ENCODE measurements around the gene RMI2. TPM values are rescaled to one million over a fixed set of nuclear protein-coding genes. Genes with fewer than 3 reads are reported as not detected.

RMI2 gene
- total RNA-seq, 5 donors from 2014 or later (not counting 1 experiment from before 2014, with no cell fraction given), result 1.8 to 6.3 (median 4.2) TPM

GRCh38 chr16:11330526-11331237, 14.6 kb upstream of the RMI2 start:
- H3K9me3 Mint-ChIP-seq, result no peaks in the 10 kb centered on the region
- Histone ChIP-seq H3K27me3 (replicated peaks in 1 of 2; ENCODE audit: control insufficient read depth in 2 of 2, extremely low read depth in 1 of 2, insufficient read depth in 2 of 2, low read length in 1 of 2) (peaks cover 0 to 22% of the 10 kb centered on the region in 2 experiments), H3K36me3 (ENCODE audit: control insufficient read depth in 2 of 2, extremely low read depth in 1 of 2, insufficient read depth in 1 of 2, low read length in 1 of 2) (no peaks in the 10 kb centered on the region), H3K27ac (ENCODE audit: low read length) (no peak overlapping the region), H3K9me3 (no peaks in the 10 kb centered on the region), H3K4me3 (ENCODE audit: control insufficient read depth in 1 of 2, extremely low read depth in 1 of 2, low read length in 1 of 2) (no peak overlapping the region), H3K4me1 (ENCODE audit: control insufficient read depth in 1 of 2, extremely low read depth in 1 of 2, insufficient read depth in 2 of 2, low read length in 2 of 2) (peaks cover 8 to 30% of the 10 kb centered on the region in 2 experiments)
- CTCF ChIA-PET, result interaction anchor here in 1 of 2 donors (1.0 kb wide), 1 partner anchor 41 kb away, joined by 3 read pairs; no protein-coding TSS in a partner anchor
- POLR2A ChIA-PET, result interaction anchor here in 1 of 2 donors (0.5 to 0.7 kb wide), 2 partner anchors 114 to 344 kb away, joined by 3 to 6 read pairs; no protein-coding TSS in a partner anchor
- no peak for DNase-seq
- no peak for ATAC-seq (replicated peaks in 1 of 4)
- no peak overlapping the region for H3K4me3 Mint-ChIP-seq
- no peak overlapping the region for H3K27ac Mint-ChIP-seq
- no peaks in the 10 kb centered on the region for H3K36me3 Mint-ChIP-seq
- H3K4me1 Mint-ChIP-seq, result peaks cover 28 to 39% (median 35%) of the 10 kb centered on the region in 3 donors
- no peaks in the 10 kb centered on the region for H3K27me3 Mint-ChIP-seq
- WGBS (ENCODE audit: insufficient coverage), result 100% methylated on average over 1 of the region's 5 CpGs

GRCh38 chr16:11331967-11332366, 13.3 kb upstream of the RMI2 start:
- no peak overlapping the region for H3K4me3 Mint-ChIP-seq
- H3K27ac ChIP-seq (ENCODE audit: low read length), result no peak overlapping the region
- POLR2A ChIA-PET, result no interaction called here
- 79% methylated on average over 2 of the region's 2 CpGs for WGBS (ENCODE audit: insufficient coverage)
- no peak overlapping the region for H3K27ac Mint-ChIP-seq
- DNase-seq (no peak), ATAC-seq (replicated peaks in 1 of 4) (no peak)
- H3K27me3 ChIP-seq (replicated peaks in 1 of 2; ENCODE audit: control insufficient read depth in 2 of 2, extremely low read depth in 1 of 2, insufficient read depth in 2 of 2, low read length in 1 of 2), result peaks cover 0 to 18% of the 10 kb centered on the region in 2 experiments
- H3K4me1 ChIP-seq (ENCODE audit: control insufficient read depth in 1 of 2, extremely low read depth in 1 of 2, insufficient read depth in 2 of 2, low read length in 2 of 2), result peaks cover 8 to 24% of the 10 kb centered on the region in 2 experiments
- H3K9me3 Mint-ChIP-seq, result no peaks in the 10 kb centered on the region
- H3K36me3 Mint-ChIP-seq, result no peaks in the 10 kb centered on the region
- H3K36me3 ChIP-seq (ENCODE audit: control insufficient read depth in 2 of 2, extremely low read depth in 1 of 2, insufficient read depth in 1 of 2, low read length in 1 of 2), result no peaks in the 10 kb centered on the region
- H3K27me3 Mint-ChIP-seq, result no peaks in the 10 kb centered on the region
- CTCF ChIA-PET, result no interaction called here
- H3K4me1 Mint-ChIP-seq, result peaks cover 24 to 31% (median 26%) of the 10 kb centered on the region in 3 donors
- H3K9me3 ChIP-seq, result no peaks in the 10 kb centered on the region
- no peak overlapping the region for H3K4me3 ChIP-seq (ENCODE audit: control insufficient read depth in 1 of 2, extremely low read depth in 1 of 2, low read length in 1 of 2)

GRCh38 chr16:11333010-11333409, 12.2 kb upstream of the RMI2 start:
- peaks cover 8 to 14% of the 10 kb centered on the region in 2 experiments for H3K4me1 ChIP-seq (ENCODE audit: control insufficient read depth in 1 of 2, extremely low read depth in 1 of 2, insufficient read depth in 2 of 2, low read length in 2 of 2)
- DNase-seq (no peak), ATAC-seq (replicated peaks in 1 of 4) (no peak)
- Mint-ChIP-seq H3K27me3 (no peaks in the 10 kb centered on the region), H3K27ac (peak overlapping the region in 1 of 2 donors; percentile 45), H3K36me3 (no peaks in the 10 kb centered on the region), H3K4me3 (no peak overlapping the region), H3K4me1 (peaks cover 14 to 20% (median 17%) of the 10 kb centered on the region in 3 donors), H3K9me3 (no peaks in the 10 kb centered on the region)
- no peak overlapping the region for H3K4me3 ChIP-seq (ENCODE audit: control insufficient read depth in 1 of 2, extremely low read depth in 1 of 2, low read length in 1 of 2)
- H3K9me3 ChIP-seq, result no peaks in the 10 kb centered on the region
- CTCF ChIA-PET, result interaction anchor here in 1 of 2 donors (0.6 kb wide), 1 partner anchor 881 kb away, joined by 3 read pairs; no protein-coding TSS in a partner anchor
- POLR2A ChIA-PET, result no interaction called here
- H3K27me3 ChIP-seq (replicated peaks in 1 of 2; ENCODE audit: control insufficient read depth in 2 of 2, extremely low read depth in 1 of 2, insufficient read depth in 2 of 2, low read length in 1 of 2), result peaks cover 0 to 7% of the 10 kb centered on the region in 2 experiments
- 85% methylated on average over 7 of the region's 9 CpGs for WGBS (ENCODE audit: insufficient coverage)
- H3K36me3 ChIP-seq (ENCODE audit: control insufficient read depth in 2 of 2, extremely low read depth in 1 of 2, insufficient read depth in 1 of 2, low read length in 1 of 2), result no peaks in the 10 kb centered on the region
- no peak overlapping the region for H3K27ac ChIP-seq (ENCODE audit: low read length)

GRCh38 chr16:11333702-11334101, 11.6 kb upstream of the RMI2 start:
- H3K4me3 Mint-ChIP-seq, result no peak overlapping the region
- no peaks in the 10 kb centered on the region for H3K9me3 ChIP-seq
- peaks cover 0 to 7% of the 10 kb centered on the region in 2 experiments for H3K27me3 ChIP-seq (replicated peaks in 1 of 2; ENCODE audit: control insufficient read depth in 2 of 2, extremely low read depth in 1 of 2, insufficient read depth in 2 of 2, low read length in 1 of 2)
- no peaks in the 10 kb centered on the region for H3K9me3 Mint-ChIP-seq
- peaks cover 7 to 14% (median 10%) of the 10 kb centered on the region in 3 donors for H3K4me1 Mint-ChIP-seq
- ATAC-seq (replicated peaks in 1 of 4), result no peak
- H3K27ac ChIP-seq (ENCODE audit: low read length), result no peak overlapping the region
- no peak overlapping the region for H3K27ac Mint-ChIP-seq
- no peaks in the 10 kb centered on the region for H3K27me3 Mint-ChIP-seq
- H3K36me3 Mint-ChIP-seq, result no peaks in the 10 kb centered on the region
- peaks cover 5 to 7% of the 10 kb centered on the region in 2 experiments for H3K4me1 ChIP-seq (ENCODE audit: control insufficient read depth in 1 of 2, extremely low read depth in 1 of 2, insufficient read depth in 2 of 2, low read length in 2 of 2)
- POLR2A ChIA-PET, result no interaction called here
- CTCF ChIA-PET, result no interaction called here
- no peak for DNase-seq
- 94% methylated on average over 5 of the region's 8 CpGs for WGBS (ENCODE audit: insufficient coverage)
- no peak overlapping the region for H3K4me3 ChIP-seq (ENCODE audit: control insufficient read depth in 1 of 2, extremely low read depth in 1 of 2, low read length in 1 of 2)
- H3K36me3 ChIP-seq (ENCODE audit: control insufficient read depth in 2 of 2, extremely low read depth in 1 of 2, insufficient read depth in 1 of 2, low read length in 1 of 2), result no peaks in the 10 kb centered on the region

- H3K27me3 ChIP-seq (replicated peaks in 1 of 2; ENCODE audit: control insufficient read depth in 2 of 2, extremely low read depth in 1 of 2, insufficient read depth in 2 of 2, low read length in 1 of 2), result peaks cover 0 to 7% of the 10 kb centered on the region in 2 experiments
- no peaks in the 10 kb centered on the region for H3K9me3 Mint-ChIP-seq
- no peak for DNase-seq
- no peaks in the 10 kb centered on the region for H3K9me3 ChIP-seq
- H3K4me3 ChIP-seq (ENCODE audit: control insufficient read depth in 1 of 2, extremely low read depth in 1 of 2, low read length in 1 of 2), result no peak overlapping the region
- ChIA-PET CTCF (no interaction called here), POLR2A (interaction anchor here in 1 of 2 donors (0.6 kb wide), 1 partner anchor 25 kb away, joined by 3 read pairs; no protein-coding TSS in a partner anchor)
- no peaks in the 10 kb centered on the region for H3K4me1 ChIP-seq (ENCODE audit: control insufficient read depth in 1 of 2, extremely low read depth in 1 of 2, insufficient read depth in 2 of 2, low read length in 2 of 2)
- no peak overlapping the region for H3K27ac Mint-ChIP-seq
- H3K36me3 ChIP-seq (ENCODE audit: control insufficient read depth in 2 of 2, extremely low read depth in 1 of 2, insufficient read depth in 1 of 2, low read length in 1 of 2), result no peaks in the 10 kb centered on the region
- ATAC-seq (replicated peaks in 1 of 4), result no peak
- WGBS (ENCODE audit: insufficient coverage), result 80% methylated on average over 3 of the region's 6 CpGs
- no peaks in the 10 kb centered on the region for H3K36me3 Mint-ChIP-seq
- H3K27me3 Mint-ChIP-seq, result no peaks in the 10 kb centered on the region
- no peak overlapping the region for H3K27ac ChIP-seq (ENCODE audit: low read length)
- H3K4me3 Mint-ChIP-seq, result no peak overlapping the region
- peaks cover 0 to 4% (median 2%) of the 10 kb centered on the region in 3 donors for H3K4me1 Mint-ChIP-seq
Observed at GRCh38 chr16:11334831-11335404, 10.3 kb upstream of the RMI2 start.

GRCh38 chr16:11339075-11339474, 6.2 kb upstream of the RMI2 start:
- ATAC-seq (replicated peaks in 1 of 4) (no peak), DNase-seq (no peak)
- Histone ChIP-seq H3K4me1 (ENCODE audit: control insufficient read depth in 1 of 2, extremely low read depth in 1 of 2, insufficient read depth in 2 of 2, low read length in 2 of 2) (no peaks in the 10 kb centered on the region), H3K4me3 (ENCODE audit: control insufficient read depth in 1 of 2, extremely low read depth in 1 of 2, low read length in 1 of 2) (no peak overlapping the region), H3K27me3 (replicated peaks in 1 of 2; ENCODE audit: control insufficient read depth in 2 of 2, extremely low read depth in 1 of 2, insufficient read depth in 2 of 2, low read length in 1 of 2) (peaks cover 0 to 5% of the 10 kb centered on the region in 2 experiments), H3K9me3 (no peaks in the 10 kb centered on the region), H3K27ac (ENCODE audit: low read length) (no peak overlapping the region), H3K36me3 (ENCODE audit: control insufficient read depth in 2 of 2, extremely low read depth in 1 of 2, insufficient read depth in 1 of 2, low read length in 1 of 2) (no peaks in the 10 kb centered on the region)
- Mint-ChIP-seq H3K4me1 (peaks cover 0 to 7% (median 4%) of the 10 kb centered on the region in 3 donors), H3K36me3 (no peaks in the 10 kb centered on the region), H3K9me3 (no peaks in the 10 kb centered on the region), H3K27ac (no peak overlapping the region), H3K27me3 (no peaks in the 10 kb centered on the region), H3K4me3 (no peak overlapping the region)
- CTCF ChIA-PET, result interaction anchor here in 1 of 2 donors (0.6 kb wide), 1 partner anchor 386 kb away, joined by 3 read pairs; no protein-coding TSS in a partner anchor
- POLR2A ChIA-PET, result no interaction called here
- WGBS (ENCODE audit: insufficient coverage), result no CpG with 5 or more reads among the region's 3 CpGs

All from T-cell (primary cell).